Right lobe of liver (tissue), 6 donors: ENCODE data around the gene TMEM192. TPM values are rescaled to one million over a fixed set of nuclear protein-coding genes. Genes with fewer than 3 reads are reported as not detected.

Source experiments
- ATAC-seq, 4 donors: fragments of 200-7000 bp; cut with Tn5 transposase; one replicate each; pipeline ENCODE4 v1.9.1; 2020; ENCODE audit warnings: mild to moderate bottlenecking in 4 of 4, moderate library complexity in 4 of 4
- DNase-seq, 3 donors: peaks; one replicate each; pipeline ENCODE4 v3.0.0-alpha.2; 2020
- H3K27ac ChIP-seq, 3 donors: fragments of 200-600 bp; one replicate each; pipeline ENCODE4 v1.8.0; 2022
- H3K27me3 ChIP-seq, 2 donors: fragments of 200-600 bp; one replicate each; pipeline ENCODE4 v1.8.0; 2022
- H3K36me3 ChIP-seq, 4 donors: fragments of 200-600 bp; sonication (generic) in 1 of 4; one replicate each; pipeline versions ENCODE4 v1.5.1 to v1.8.0; 2017 to 2022; ENCODE audit warnings: control low read depth in 1 of 4
- H3K4me1 ChIP-seq, 4 donors: fragments of 200-600 bp; sonication (generic) in 1 of 4; one replicate each; pipeline versions ENCODE4 v1.5.1 to v1.8.0; 2017 to 2022; ENCODE audit warnings: control low read depth in 1 of 4
- H3K4me3 ChIP-seq, 3 donors: fragments of 200-600 bp; one replicate each; pipeline ENCODE4 v1.8.0; 2022
- H3K9me3 ChIP-seq, 4 donors: fragments of 200-600 bp; sonication (generic) in 1 of 4; one replicate each; pipeline versions ENCODE4 v1.5.1 to v1.8.0; 2017 to 2022; ENCODE audit warnings: control low read depth in 1 of 4
- CTCF ChIP-seq, 4 donors: fragments of 200-600 bp in 3 of 4; fragments of 450-650 bp in 1 of 4; IDR thresholded peaks; one replicate each; pipeline versions ENCODE4 v1.5.1 to v1.8.0; 2016 to 2022; ENCODE audit warnings: antibody characterized with exemption in 4 of 4, mild to moderate bottlenecking in 2 of 4
- POLR2A ChIP-seq: fragments of 450-650 bp; IDR thresholded peaks from one replicate; pipeline ENCODE4 v1.6.1; 2017; ENCODE audit warnings: antibody characterized with exemption, mild to moderate bottlenecking
- WGBS: methylation state at CpG from one replicate; pipeline ENCODE4 v1.1.6; 2018; ENCODE audit warnings: low coverage, low lambda C conversion rate; ENCODE audit not compliant: insufficient coverage; ENCODE audit errors: missing lambda C conversion rate; 5-methylcytosine and 5-hydroxymethylcytosine counted together
- intact Hi-C, 2 donors: fragments of 100-400 bp; cut with DNase I; formaldehyde crosslinking; loops; one replicate each; pipeline versions ENCODE4 v1.11.2 to v1.14.1; 2022
- total RNA-seq, 6 experiments: library from RNA; depleted of rRNA in 2 of 6; stranded (reverse); fragments of >200 nt in 2 of 6; fragmentation: NEBNext Ultra II Directional in 3 of 6; extraction: Animal tissue kit (Norgen Biotek cat#: 25700) in 3 of 6; gene quantifications; one replicate each; pipeline versions ENCODE4 v1.1.0 to v1.2.4, GENCODE V29; 2016 to 2023
- donor health status: DM: no; HTN: yes; CAD: no.
- donor health status: DM: no; HTN: no; CAD: no.
- donor health status: DM: no; HTN: no; CAD: no.
- donor health status: DM: no; HTN: yes; CAD: no.
- donor health status: DM: no; HTN: yes; CAD: no.

Gene TMEM192
- total RNA-seq, 6 experiments from 2014 or later = 16.2 to 40.0 (median 23.3) TPM

GRCh38 chr4:165059386-165059785 lies 53.3 kb downstream of the TMEM192 start:
- H3K27ac ChIP-seq = no peak overlapping the region
- TF ChIP-seq CTCF (IDR thresholded peaks at IDR 0.05) (no peak), POLR2A (no peak)
- H3K9me3 ChIP-seq = no peaks in the 10 kb centered on the region
- no peaks in the 10 kb centered on the region for H3K4me1 ChIP-seq
- H3K36me3 ChIP-seq = no peaks in the 10 kb centered on the region
- DNase-seq = no peak
- 89% methylated on average over 4 of the region's 4 CpGs for whole genome bisulfite sequencing
- no peak for ATAC-seq
- intact Hi-C loops = no loop called here
- H3K4me3 ChIP-seq = no peak overlapping the region
- H3K27me3 ChIP-seq = no peaks in the 10 kb centered on the region

GRCh38 chr4:165058666-165059065 lies 54.0 kb downstream of the TMEM192 start:
- TF ChIP-seq POLR2A (no peak), CTCF (IDR thresholded peaks at IDR 0.05) (no peak)
- Histone ChIP-seq H3K27me3 (no peaks in the 10 kb centered on the region), H3K4me1 (no peaks in the 10 kb centered on the region), H3K36me3 (no peaks in the 10 kb centered on the region), H3K9me3 (no peaks in the 10 kb centered on the region), H3K27ac (no peak overlapping the region), H3K4me3 (no peak overlapping the region)
- intact Hi-C loops = no loop called here
- DNase-seq = no peak
- ATAC-seq = no peak
- 63% methylated on average over 2 of the region's 2 CpGs for WGBS

- Histone ChIP-seq H3K36me3 (no peaks in the 10 kb centered on the region), H3K4me1 (no peaks in the 10 kb centered on the region), H3K27me3 (no peaks in the 10 kb centered on the region), H3K4me3 (no peak overlapping the region), H3K9me3 (no peaks in the 10 kb centered on the region), H3K27ac (no peak overlapping the region)
- no peak for TF ChIP-seq CTCF (IDR thresholded peaks at IDR 0.05)
- no peak for TF ChIP-seq POLR2A
- ATAC-seq (no peak), DNase-seq (no peak)
- 85% methylated on average over 5 of the region's 9 CpGs for WGBS
- intact Hi-C loops = no loop called here
Measured at GRCh38 chr4:165055601-165056000, 57.1 kb downstream of the TMEM192 start.

GRCh38 chr4:165053645-165054044 lies 59.0 kb downstream of the TMEM192 start, which contains the start of gene TRIM75:
TSS of gene TRIM75 (plus strand) at chr4:165053866. CDS start at chr4:165059148, 5,282 bp downstream.
- intact Hi-C loops = no loop called here
- no peak for DNase-seq
- ATAC-seq = no peak
- Histone ChIP-seq H3K4me3 (no peak within 1 kb of the TSS), H3K9me3 (no peaks in the 10 kb centered on the region), H3K27me3 (no peaks in the 10 kb centered on the region), H3K27ac (no peak within 1 kb of the TSS), H3K36me3 (no peaks in the 10 kb centered on the region), H3K4me1 (no peaks in the 10 kb centered on the region)
- TF ChIP-seq CTCF (IDR thresholded peaks at IDR 0.05) (no peak), POLR2A (no peak)
- 60% methylated on average over 3 of the region's 6 CpGs for WGBS

- ATAC-seq (no peak), DNase-seq (no peak)
- Histone ChIP-seq H3K4me3 (no peak overlapping the region), H3K4me1 (no peaks in the 10 kb centered on the region), H3K36me3 (no peaks in the 10 kb centered on the region), H3K27ac (no peak overlapping the region), H3K9me3 (no peaks in the 10 kb centered on the region), H3K27me3 (no peaks in the 10 kb centered on the region)
- WGBS = 44% methylated on average over 3 of the region's 3 CpGs
- TF ChIP-seq CTCF (IDR thresholded peaks at IDR 0.05) = no peak
- no peak for TF ChIP-seq POLR2A
- intact Hi-C loops = no loop called here
Measured at GRCh38 chr4:165052627-165053026, 60.0 kb downstream of the TMEM192 start.
